ENCODE data around the gene FOXD4L5.
"Not testable (repeated sequence)": the region's sequence is repeated elsewhere in the genome, so short reads cannot be mapped to it uniquely, and the experiment has no call there.

The FOXD4L5 gene

GRCh38 chr9:65285109-65285508 is at the start of gene FOXD4L5:
Gene FOXD4L5, minus strand, starts transcription at chr9:65285209. Its CDS starts 832 bp downstream, at chr9:65284377.
- DNase-seq (ENCODE audit: low spot score): not testable (repeated sequence)

- not testable (repeated sequence) for DNase-seq (ENCODE audit: low spot score)
Observed at GRCh38 chr9:65283943-65284342, 1.1 kb downstream of the FOXD4L5 start.

GRCh38 chr9:65282976-65283375 is 2.0 kb downstream of the FOXD4L5 start:
- DNase-seq (ENCODE audit: low spot score): not testable (repeated sequence)
